HS-5 (cell line): Measurements from ENCODE around the gene MYO15B.

Source experiments
- DNase-seq: peaks from one replicate; pipeline ENCODE4 v3.0.0-alpha.2; 2012; ENCODE audit warnings: low read depth

MYO15B gene

GRCh38 chr17:75603123-75603522 is 15.5 kb downstream of the MYO15B start:
- no peak for DNase-seq

GRCh38 chr17:75604034-75604695 is 16.6 kb downstream of the MYO15B start:
- DNase-seq: no peak

- no peak for DNase-seq
These were observed 18.2 kb downstream of the MYO15B start for GRCh38 chr17:75605790-75606189.

- DNase-seq: no peak
These were observed 19.5 kb downstream of the MYO15B start for GRCh38 chr17:75607086-75607485.

- DNase-seq: no peak
These were observed 22.7 kb downstream of the MYO15B start for GRCh38 chr17:75610103-75610984.

- no peak for DNase-seq
These were observed 24.3 kb downstream of the MYO15B start for GRCh38 chr17:75611851-75612429.

GRCh38 chr17:75612906-75613626 is 25.5 kb downstream of the MYO15B start:
- no peak for DNase-seq

- no peak for DNase-seq
These were observed 26.4 kb downstream of the MYO15B start for GRCh38 chr17:75614006-75614405.

GRCh38 chr17:75614556-75615270 is 27.1 kb downstream of the MYO15B start:
- no peak for DNase-seq

GRCh38 chr17:75615301-75615700 is 27.7 kb downstream of the MYO15B start:
- DNase-seq: no peak

GRCh38 chr17:75616521-75617122 is 29.0 kb downstream of the MYO15B start:
- DNase-seq: no peak

GRCh38 chr17:75617218-75617617 is 29.6 kb downstream of the MYO15B start:
- no peak for DNase-seq

GRCh38 chr17:75617675-75618074 is 30.1 kb downstream of the MYO15B start:
- no peak for DNase-seq

GRCh38 chr17:75619506-75620431 is 32.2 kb downstream of the MYO15B start:
- no peak for DNase-seq

- DNase-seq: no peak
These were observed 33.9 kb downstream of the MYO15B start for GRCh38 chr17:75621489-75621888.

- DNase-seq: no peak
These were observed 34.5 kb downstream of the MYO15B start for GRCh38 chr17:75622076-75622475.

- DNase-seq: no peak
These were observed 35.2 kb downstream of the MYO15B start for GRCh38 chr17:75622771-75623273.

GRCh38 chr17:75623386-75623785 is 35.8 kb downstream of the MYO15B start:
- DNase-seq: no peak

GRCh38 chr17:75624021-75624420 is 36.4 kb downstream of the MYO15B start:
- DNase-seq: no peak
